PFSK-1 (cell line): ENCODE results near the gene PROKR1.

Experiments
- FOXP2 ChIP-seq: optimal IDR thresholded peaks from 2 replicates; pipeline ENCODE3; 2011; ENCODE audit warnings: borderline replicate concordance, control low read depth, inconsistent platforms; ENCODE audit not compliant: insufficient read depth; ENCODE audit errors: extremely low read length, extremely low read depth
- POLR2AphosphoS5 ChIP-seq: IDR thresholded peaks from 2 replicates; pipeline ENCODE4 v1.6.1; 2012; ENCODE audit warnings: low read depth, mild to moderate bottlenecking, control low read depth, low read length, moderate library complexity
- REST ChIP-seq, 2 experiments: IDR thresholded peaks; 2 replicates each; pipeline versions ENCODE4 v1.6.1 to v1.8.0; 2011 to 2012; ENCODE audit warnings: low read depth in 2 of 2, low read length in 2 of 2, control low read depth in 1 of 2, inconsistent platforms in 1 of 2, mild to moderate bottlenecking in 1 of 2, moderate library complexity in 1 of 2; ENCODE audit not compliant: insufficient read depth in 1 of 2
- SIN3A ChIP-seq: IDR thresholded peaks from 2 replicates; pipeline ENCODE4 v1.6.1; 2012; ENCODE audit warnings: mild to moderate bottlenecking, low read length, moderate library complexity, borderline replicate concordance; ENCODE audit not compliant: insufficient read depth
- TAF1 ChIP-seq: IDR thresholded peaks from 2 replicates; pipeline ENCODE4 v1.6.1; 2012; ENCODE audit warnings: low read length, control low read depth, borderline replicate concordance; ENCODE audit not compliant: insufficient read depth

PROKR1 gene

DNA sequence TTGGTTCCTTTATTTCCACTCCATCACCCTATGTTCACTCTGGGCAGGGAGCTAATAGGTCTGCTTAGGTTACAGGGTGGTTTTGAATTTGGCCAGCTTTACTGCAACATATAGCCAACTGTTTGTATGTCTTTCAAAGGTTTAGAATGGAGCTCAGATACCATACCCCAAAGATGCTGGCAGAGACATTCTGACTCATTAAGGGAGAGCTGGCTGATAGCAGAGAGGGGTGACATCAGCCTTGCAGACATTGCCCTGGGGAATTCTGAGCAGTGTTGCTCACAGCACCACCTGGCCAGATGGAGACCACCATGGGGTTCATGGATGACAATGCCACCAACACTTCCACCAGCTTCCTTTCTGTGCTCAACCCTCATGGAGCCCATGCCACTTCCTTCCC lies 2.1 kb downstream of the PROKR1 start:
- TF ChIP-seq TAF1 (no peak), FOXP2 (no peak), SIN3A (no peak), REST (IDR thresholded peaks at IDR 0.05; ENCODE audit: insufficient read depth in 1 of 2, low read depth in 2 of 2, low read length in 2 of 2) (no peak), POLR2AphosphoS5 (no peak)

GRCh38 chr2:68646303-68646702 lies 2.9 kb downstream of the PROKR1 start:
- TF ChIP-seq TAF1 = no peak
- no peak for TF ChIP-seq POLR2AphosphoS5
- no peak for TF ChIP-seq SIN3A
- no peak for TF ChIP-seq FOXP2
- TF ChIP-seq REST (IDR thresholded peaks at IDR 0.05; ENCODE audit: insufficient read depth in 1 of 2, low read depth in 2 of 2, low read length in 2 of 2) = no peak

- TF ChIP-seq POLR2AphosphoS5 (no peak), REST (IDR thresholded peaks at IDR 0.05; ENCODE audit: insufficient read depth in 1 of 2, low read depth in 2 of 2, low read length in 2 of 2) (no peak), SIN3A (no peak), FOXP2 (no peak)
These were observed 7.3 kb downstream of the PROKR1 start for GRCh38 chr2:68650645-68651044.

DNA sequence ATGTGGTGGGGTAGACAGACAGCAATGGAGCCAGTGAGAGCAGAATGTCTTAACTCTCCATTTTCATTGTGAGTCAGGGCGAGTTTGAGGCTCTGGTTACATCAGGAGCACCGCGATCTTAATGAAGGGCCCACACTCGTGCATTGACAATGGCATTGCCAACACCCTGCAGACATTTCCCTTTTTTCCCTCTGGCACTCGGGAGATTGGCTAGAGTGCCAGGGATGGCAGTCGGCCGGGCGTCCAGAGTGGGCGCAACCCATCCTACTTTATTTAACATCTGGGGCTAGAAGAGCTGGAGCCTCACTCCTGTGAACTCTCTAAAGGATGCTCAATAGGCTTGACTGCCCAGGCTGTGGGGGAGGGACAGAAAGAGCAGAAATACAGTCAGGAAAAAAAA lies 9.7 kb downstream of the PROKR1 start:
- TF ChIP-seq POLR2AphosphoS5 (no peak), TAF1 (no peak), SIN3A (no peak), FOXP2 (no peak), REST (IDR thresholded peaks at IDR 0.05; ENCODE audit: insufficient read depth in 1 of 2, low read depth in 2 of 2, low read length in 2 of 2) (no peak)

DNA sequence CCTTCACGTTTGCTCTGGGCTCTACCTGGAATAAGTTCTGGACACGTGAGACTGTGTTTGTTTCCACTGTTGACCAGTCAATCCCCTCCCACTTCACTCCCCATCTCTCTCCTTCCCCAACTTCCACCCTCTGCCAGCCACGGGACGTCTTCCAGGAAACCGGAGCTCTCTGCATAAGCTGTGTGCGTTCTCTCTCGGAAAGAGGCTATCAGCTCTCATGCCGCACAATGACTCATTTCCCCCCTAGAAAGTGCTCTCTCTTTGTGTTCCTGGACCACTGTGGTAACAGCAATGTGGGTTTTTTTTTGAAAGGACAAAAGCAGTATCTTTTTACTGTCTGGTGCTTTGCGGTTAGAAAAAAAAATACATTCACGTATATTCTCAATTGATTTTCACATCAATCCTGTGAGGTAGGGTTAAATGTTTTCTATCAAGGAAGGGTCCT lies 10.2 kb downstream of the PROKR1 start:
- TF ChIP-seq FOXP2 (peak; percentile 21), POLR2AphosphoS5 (no peak), REST (IDR thresholded peaks at IDR 0.05; ENCODE audit: insufficient read depth in 1 of 2, low read depth in 2 of 2, low read length in 2 of 2) (peak in 1 of 2 experiments; percentile 49; a peak in 1 of 4 replicates)
